Tibial nerve (tissue), 3 donors: ENCODE results near the gene MBP.

Experiments
- EP300 ChIP-seq, 2 donors: sonication (generic); formaldehyde crosslinking; IDR thresholded peaks; one replicate each; pipeline ENCODE4 v1.6.1; 2017; ENCODE audit warnings: antibody characterized with exemption in 2 of 2, mild to moderate bottlenecking in 1 of 2
- POLR2A ChIP-seq, 2 donors: fragments of 450-650 bp; IDR thresholded peaks; one replicate each; pipeline ENCODE4 v1.6.1; 2017; ENCODE audit warnings: antibody characterized with exemption in 2 of 2, mild to moderate bottlenecking in 2 of 2, moderate library complexity in 2 of 2

GRCh38 chr18:77092104-77093066, 40.2 kb downstream of the MBP start:
- TF ChIP-seq POLR2A (IDR thresholded peaks at IDR 0.05) (no peak), EP300 (IDR thresholded peaks at IDR 0.05) (no peak)
